Neural cell (in vitro differentiated cells): ENCODE measurements around the gene PHACTR1.

ENCODE experiments used
- CTCF ChIP-seq: fragments of 450-650 bp; IDR thresholded peaks from 2 replicates; pipeline ENCODE4 v1.5.1; 2014; ENCODE audit warnings: antibody characterized with exemption, mild to moderate bottlenecking, moderate library complexity; ENCODE audit not compliant: poor library complexity, severe bottlenecking
- RAD21 ChIP-seq: fragments of 450-650 bp; conservative IDR thresholded peaks from 2 replicates; pipeline ENCODE4 v1.6.1; 2014; ENCODE audit warnings: antibody characterized with exemption, mild to moderate bottlenecking, moderate library complexity
- TAF1 ChIP-seq: IDR thresholded peaks from 2 replicates; pipeline ENCODE4 v1.6.1; 2012; ENCODE audit warnings: low read depth

GRCh38 chr6:12679341-12679740 is 37.2 kb upstream of the PHACTR1 start:
- TF ChIP-seq CTCF (no peak), TAF1 (no peak), RAD21 (no peak)
